GM12801 (cell line): Measurements from ENCODE around the gene F7.

Source experiments
- TF ChIP-seq, protein P1 (sequence below): IDR thresholded peaks from one replicate; pipeline ENCODE4 v1.5.1; 2011; ENCODE audit warnings: control low read depth; ENCODE audit not compliant: insufficient read length; ENCODE audit errors: extremely low read depth

Gene F7

DNA sequence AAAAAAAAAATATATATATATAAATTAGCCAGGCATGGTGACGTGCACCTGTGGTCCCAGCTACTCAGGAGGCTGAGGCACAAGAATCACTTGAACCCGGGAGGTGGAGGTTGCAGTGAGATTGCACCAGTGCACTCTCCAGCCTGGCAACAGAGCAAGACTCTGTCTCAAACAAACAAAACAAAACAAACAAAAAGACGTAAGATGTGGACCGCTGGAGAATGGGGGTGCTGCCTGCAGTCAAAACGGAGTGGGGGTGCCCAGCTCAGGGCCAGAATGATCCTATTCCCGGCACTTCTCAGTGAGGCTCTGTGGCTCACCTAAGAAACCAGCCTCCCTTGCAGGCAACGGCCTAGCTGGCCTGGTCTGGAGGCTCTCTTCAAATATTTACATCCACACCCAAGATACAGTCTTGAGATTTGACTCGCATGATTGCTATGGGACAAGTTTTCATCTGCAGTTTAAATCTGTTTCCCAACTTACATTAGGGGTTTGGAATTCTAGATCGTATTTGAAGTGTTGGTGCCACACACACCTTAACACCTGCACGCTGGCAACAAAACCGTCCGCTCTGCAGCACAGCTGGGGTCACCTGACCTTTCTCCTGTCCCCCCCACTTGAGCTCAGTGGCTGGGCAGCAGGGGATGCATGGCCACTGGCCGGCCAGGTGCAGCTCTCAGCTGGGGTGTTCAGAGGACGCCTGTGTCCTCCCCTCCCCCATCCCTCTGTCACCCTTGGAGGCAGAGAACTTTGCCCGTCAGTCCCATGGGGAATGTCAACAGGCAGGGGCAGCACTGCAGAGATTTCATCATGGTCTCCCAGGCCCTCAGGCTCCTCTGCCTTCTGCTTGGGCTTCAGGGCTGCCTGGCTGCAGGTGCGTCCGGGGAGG is at the start of gene F7:
Gene F7, plus strand, starts transcription at position 760 of the 889 bp plus-strand sequence. Its CDS starts 51 bp downstream, at position 811.
- TF ChIP-seq, protein P1, sequence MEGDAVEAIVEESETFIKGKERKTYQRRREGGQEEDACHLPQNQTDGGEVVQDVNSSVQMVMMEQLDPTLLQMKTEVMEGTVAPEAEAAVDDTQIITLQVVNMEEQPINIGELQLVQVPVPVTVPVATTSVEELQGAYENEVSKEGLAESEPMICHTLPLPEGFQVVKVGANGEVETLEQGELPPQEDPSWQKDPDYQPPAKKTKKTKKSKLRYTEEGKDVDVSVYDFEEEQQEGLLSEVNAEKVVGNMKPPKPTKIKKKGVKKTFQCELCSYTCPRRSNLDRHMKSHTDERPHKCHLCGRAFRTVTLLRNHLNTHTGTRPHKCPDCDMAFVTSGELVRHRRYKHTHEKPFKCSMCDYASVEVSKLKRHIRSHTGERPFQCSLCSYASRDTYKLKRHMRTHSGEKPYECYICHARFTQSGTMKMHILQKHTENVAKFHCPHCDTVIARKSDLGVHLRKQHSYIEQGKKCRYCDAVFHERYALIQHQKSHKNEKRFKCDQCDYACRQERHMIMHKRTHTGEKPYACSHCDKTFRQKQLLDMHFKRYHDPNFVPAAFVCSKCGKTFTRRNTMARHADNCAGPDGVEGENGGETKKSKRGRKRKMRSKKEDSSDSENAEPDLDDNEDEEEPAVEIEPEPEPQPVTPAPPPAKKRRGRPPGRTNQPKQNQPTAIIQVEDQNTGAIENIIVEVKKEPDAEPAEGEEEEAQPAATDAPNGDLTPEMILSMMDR: no peak

DNA sequence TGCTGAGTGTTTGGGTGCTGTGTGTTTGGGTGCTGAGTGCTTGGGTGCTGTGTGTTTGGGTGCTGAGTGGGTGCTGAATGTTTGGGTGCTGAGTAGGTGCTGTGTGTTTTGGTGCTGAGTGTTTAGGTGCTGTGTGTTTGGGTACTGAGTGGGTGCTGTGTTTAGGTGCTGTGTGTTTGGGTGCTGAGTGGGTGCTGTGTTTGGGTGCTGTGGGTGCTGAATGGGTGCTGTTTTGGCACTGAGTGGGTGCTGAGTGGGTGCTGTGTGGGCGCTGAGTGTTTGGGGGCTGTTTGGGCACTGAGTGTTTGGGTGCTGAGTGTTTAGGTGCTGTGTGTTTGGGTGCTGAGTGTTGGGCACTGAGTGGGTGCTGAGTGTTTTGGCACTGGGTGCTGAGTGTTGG is 48.5 kb upstream of the F7 start:
- TF ChIP-seq, protein P1: no peak

DNA sequence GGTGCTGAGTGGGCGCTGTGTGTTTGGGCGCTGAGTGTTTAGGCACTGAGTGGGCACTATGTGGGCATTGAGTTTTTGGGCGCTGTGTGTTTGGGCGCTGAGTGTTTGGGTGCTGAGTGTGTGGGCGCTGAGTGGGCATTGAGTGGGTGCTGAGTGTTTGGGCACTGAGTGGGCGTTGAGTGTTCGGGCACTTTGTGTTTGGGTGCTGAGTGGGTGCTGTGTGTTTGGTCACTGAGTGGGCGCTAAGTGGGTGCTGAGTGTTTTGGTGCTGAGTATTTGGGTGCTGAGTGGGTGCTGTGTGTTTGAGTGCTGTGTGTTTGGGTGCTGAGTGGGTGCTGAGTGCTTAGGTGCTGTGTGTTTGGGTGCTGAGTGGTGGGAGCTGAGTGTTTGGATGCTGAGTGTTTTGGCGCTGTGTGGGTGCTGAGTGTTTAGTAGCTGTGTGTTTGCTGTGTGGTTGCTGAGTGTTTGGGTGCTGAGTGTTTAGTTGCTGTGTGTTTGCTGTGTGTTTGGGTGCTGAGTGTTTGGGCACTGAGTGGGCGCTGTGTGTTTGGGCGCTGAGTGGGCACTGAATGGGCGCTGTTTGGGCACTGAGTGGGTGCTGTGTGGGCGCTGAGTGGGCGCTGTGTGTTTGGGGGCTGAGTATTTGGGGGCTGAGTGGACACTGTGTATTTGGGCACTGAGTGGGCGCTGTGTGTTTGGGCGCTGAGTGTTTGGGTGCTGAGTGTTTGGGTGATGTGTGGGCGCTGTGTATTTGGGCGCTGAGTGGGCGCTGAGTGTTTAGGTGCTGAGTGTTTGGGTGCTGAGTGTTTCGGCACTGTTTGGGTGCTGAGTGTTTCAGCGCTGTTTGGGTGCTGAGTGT is 47.2 kb upstream of the F7 start:
- TF ChIP-seq, protein P1: no peak

DNA sequence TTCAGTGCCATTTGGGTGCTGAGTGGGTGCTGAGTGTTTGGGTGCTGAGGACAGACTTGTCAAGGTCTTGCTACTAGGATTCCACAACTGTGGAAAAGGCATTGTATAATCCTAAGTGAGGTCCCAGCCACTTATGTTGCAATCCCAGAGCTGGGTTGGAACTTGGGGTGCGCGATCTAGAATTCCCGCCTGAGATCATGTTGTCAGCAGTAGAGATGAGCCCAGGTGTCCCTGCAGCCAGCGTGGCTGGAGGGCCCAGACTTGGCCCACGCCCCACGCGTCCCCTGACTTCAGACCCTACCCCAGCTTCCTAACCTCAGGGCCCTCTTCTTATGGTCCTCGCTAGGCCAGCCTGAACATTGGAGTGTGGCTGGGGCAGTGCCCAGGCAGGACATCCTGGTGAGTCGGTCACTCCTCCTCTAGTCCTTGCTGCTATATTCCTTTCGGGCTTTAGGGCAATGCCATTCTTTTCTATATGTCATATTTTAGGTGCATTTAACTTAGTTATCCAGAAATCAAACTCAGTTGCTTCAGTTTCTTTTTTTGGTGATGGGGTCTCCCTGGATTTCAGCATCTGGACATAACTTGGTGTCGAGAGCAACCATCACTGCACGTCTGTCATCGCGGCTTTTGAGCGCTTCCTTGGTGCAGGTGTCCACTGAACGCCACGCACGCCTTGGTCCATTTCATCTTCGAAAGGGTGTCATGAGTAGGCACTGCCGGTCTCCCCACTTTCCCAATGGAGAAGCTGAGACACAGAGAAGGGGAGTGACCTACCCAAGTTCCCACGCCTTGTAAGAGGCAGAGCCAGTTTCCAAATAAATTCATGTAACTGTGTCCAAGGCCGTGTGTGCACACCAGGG is 46.4 kb upstream of the F7 start:
- TF ChIP-seq, protein P1: no peak

DNA sequence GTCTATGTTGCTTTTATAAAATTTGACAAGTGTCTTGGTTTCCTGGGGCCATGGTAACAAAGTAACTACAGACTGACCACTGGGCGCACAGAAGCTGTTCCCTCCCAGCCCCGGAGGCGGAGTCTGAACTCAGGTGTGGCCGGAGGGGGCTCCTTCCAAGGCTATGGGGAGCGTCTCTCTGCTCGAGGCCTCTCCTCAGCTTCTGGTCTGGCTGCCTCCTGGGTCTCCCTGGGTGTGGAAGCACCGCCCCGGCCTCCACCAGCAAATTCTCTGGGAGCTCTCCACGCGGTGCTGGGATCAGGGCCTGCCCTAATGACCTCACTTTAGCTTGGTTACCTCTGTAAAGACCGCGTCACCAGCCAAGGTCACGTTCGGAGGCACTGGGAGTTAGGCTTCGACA is 45.7 kb upstream of the F7 start:
- TF ChIP-seq, protein P1: no peak

DNA sequence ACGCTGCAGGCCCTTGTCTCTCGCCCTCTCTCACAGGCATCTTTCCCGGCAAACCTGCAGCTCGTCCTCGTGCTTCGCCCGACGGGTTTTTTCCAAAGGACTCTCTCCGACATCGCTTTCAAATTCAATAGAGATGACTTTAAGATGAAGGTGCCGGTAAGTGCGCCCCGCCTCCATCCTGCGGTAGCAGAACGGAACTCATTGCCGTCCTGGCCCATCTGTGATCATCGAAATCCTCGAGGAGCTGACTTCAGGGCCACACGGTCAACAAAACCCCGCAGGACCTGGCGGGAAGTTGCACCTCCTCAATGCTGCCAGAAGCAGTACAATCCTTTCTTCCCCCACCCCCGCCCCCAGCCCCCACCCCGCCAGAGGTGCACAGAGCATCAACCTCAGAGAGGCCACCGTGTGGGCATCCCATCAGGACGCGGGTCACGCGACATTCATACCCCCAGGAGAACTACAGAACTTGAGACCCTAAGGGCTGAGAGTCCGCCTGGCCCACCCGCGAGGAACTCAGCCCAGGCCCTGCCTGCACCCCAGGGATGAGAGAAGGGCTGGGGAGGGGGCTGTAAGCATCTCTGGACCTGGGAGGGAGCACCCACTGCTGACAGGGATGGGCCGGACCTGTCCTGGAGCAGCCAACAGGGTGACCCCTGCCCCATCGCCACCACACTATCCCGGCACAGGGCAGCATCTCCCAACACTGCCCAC is 44.9 kb upstream of the F7 start:
- TF ChIP-seq, protein P1: no peak
